PC-3 (cell line): ENCODE results near the gene HSFX4. TPM values are rescaled to one million over a fixed set of nuclear protein-coding genes. Genes with fewer than 3 reads are reported as not detected.
"Not testable (repeated sequence)": the region's sequence is repeated elsewhere in the genome, so short reads cannot be mapped to it uniquely, and the experiment has no call there.

ENCODE experiments used
- ATAC-seq: fragments of 200-7000 bp; cut with Tn5 transposase; 2 replicates; pipeline ENCODE4 v1.9.1; 2020; ENCODE audit warnings: mild to moderate bottlenecking, moderate library complexity
- BruUV-seq: library from RNA; stranded (reverse); fragments of 400-500 nt; replicated peaks from 2 replicates; lab custom pipeline; 2021; lab: Mats Ljungman, UMichigan
- CTCF ChIA-PET: fragments of 300-600 bp; sonication (Branson Sonifier 250); formaldehyde crosslinking; loops from one replicate; lab custom pipeline; 2022; ENCODE audit warnings: antibody characterized with exemption; lab: Charles Lee
- POLR2A ChIA-PET: fragments of 300-600 bp; sonication (Branson Sonifier 250); formaldehyde crosslinking; loops from one replicate; lab custom pipeline; 2022; ENCODE audit warnings: antibody characterized with exemption; ENCODE audit not compliant: unreplicated experiment; lab: Charles Lee
- DNase-seq: peaks from one replicate; pipeline ENCODE4 v3.0.0-alpha.2; 2015
- H2AFZ ChIP-seq: fragments of 300-600 bp; sonication (generic); 2 replicates; pipeline ENCODE4 v1.6.0; 2016; ENCODE audit warnings: antibody characterized with exemption, low read length
- H3F3A ChIP-seq: fragments of 300-600 bp; sonication (generic); one replicate; pipeline ENCODE4 v1.6.0; 2017; ENCODE audit warnings: antibody characterized with exemption, low read length, control low read depth, mild to moderate bottlenecking; ENCODE audit not compliant: unreplicated experiment
- H3K27ac ChIP-seq: fragments of 300-600 bp; sonication (generic); 2 replicates; pipeline ENCODE4 v1.5.1; 2016; ENCODE audit warnings: mild to moderate bottlenecking, low read length
- H3K27me3 ChIP-seq: fragments of 300-600 bp; sonication (generic); 2 replicates; pipeline ENCODE4 v1.6.1; 2016; ENCODE audit warnings: low read length, mixed read lengths
- H3K36me3 ChIP-seq: fragments of 300-600 bp; sonication (generic); 2 replicates; pipeline ENCODE4 v1.6.1; 2016; ENCODE audit warnings: low read depth, mixed run types, low read length, mixed read lengths
- H3K4me1 ChIP-seq: fragments of 300-600 bp; sonication (generic); 2 replicates; pipeline ENCODE4 v1.5.1; 2016; ENCODE audit warnings: low read length; ENCODE audit not compliant: insufficient read depth
- H3K4me2 ChIP-seq: fragments of 300-600 bp; sonication (generic); 2 replicates; pipeline ENCODE4 v1.6.0; 2016; ENCODE audit warnings: low read length
- H3K4me3 ChIP-seq: fragments of 300-600 bp; sonication (generic); 2 replicates; pipeline ENCODE4 v1.5.1; 2016; ENCODE audit warnings: mild to moderate bottlenecking, low read length, mixed read lengths
- H3K79me2 ChIP-seq: fragments of 300-600 bp; sonication (generic); 2 replicates; pipeline ENCODE4 v1.6.1; 2017; ENCODE audit warnings: low read length, mixed read lengths
- H3K9ac ChIP-seq: fragments of 300-600 bp; sonication (generic); 2 replicates; pipeline ENCODE4 v1.6.0; 2016; ENCODE audit warnings: mild to moderate bottlenecking, low read length
- H3K9me2 ChIP-seq: fragments of 300-600 bp; sonication (generic); replicated peaks from 2 replicates; pipeline ENCODE4 v1.6.1; 2016; ENCODE audit warnings: mixed run types, low read length, mixed read lengths
- H3K9me3 ChIP-seq: fragments of 300-600 bp; sonication (generic); 2 replicates; pipeline ENCODE4 v1.6.1; 2016; ENCODE audit warnings: low read length, mixed read lengths
- H4K20me1 ChIP-seq: fragments of 300-600 bp; sonication (generic); 2 replicates; pipeline ENCODE4 v1.6.1; 2016; ENCODE audit warnings: low read length, mixed read lengths
- EZH2 ChIP-seq: fragments of 300-600 bp; sonication (generic); IDR thresholded peaks from one replicate; pipeline ENCODE4 v1.6.1; 2017; ENCODE audit warnings: antibody characterized with exemption, mild to moderate bottlenecking, low read length; ENCODE audit not compliant: unreplicated experiment
- EZH2phosphoT487 ChIP-seq: fragments of 300-600 bp; sonication (generic); IDR thresholded peaks from 2 replicates; pipeline ENCODE4 v1.6.1; 2018; ENCODE audit warnings: mild to moderate bottlenecking, antibody characterized with exemption, low read length, borderline replicate concordance
- intact Hi-C: fragments of 100-400 bp; cut with micrococcal nuclease; formaldehyde crosslinking; loops from 2 replicates; pipeline ENCODE4 v1.9.0; 2023
- total RNA-seq: library from RNA; depleted of rRNA; stranded (reverse); fragments of >200 nt; gene quantifications from 2 replicates; pipeline ENCODE4 v1.2.3, GENCODE V29; 2014
- TF ChIP-seq, protein P1 (sequence below): fragments of 300-600 bp; sonication (generic); conservative IDR thresholded peaks from 2 replicates; pipeline ENCODE4 v1.5.1; 2017; ENCODE audit warnings: antibody characterized with exemption, low read depth, mild to moderate bottlenecking, low read length

The HSFX4 gene
- total RNA-seq, 1 experiment from 2014 or later: not detected

DNA sequence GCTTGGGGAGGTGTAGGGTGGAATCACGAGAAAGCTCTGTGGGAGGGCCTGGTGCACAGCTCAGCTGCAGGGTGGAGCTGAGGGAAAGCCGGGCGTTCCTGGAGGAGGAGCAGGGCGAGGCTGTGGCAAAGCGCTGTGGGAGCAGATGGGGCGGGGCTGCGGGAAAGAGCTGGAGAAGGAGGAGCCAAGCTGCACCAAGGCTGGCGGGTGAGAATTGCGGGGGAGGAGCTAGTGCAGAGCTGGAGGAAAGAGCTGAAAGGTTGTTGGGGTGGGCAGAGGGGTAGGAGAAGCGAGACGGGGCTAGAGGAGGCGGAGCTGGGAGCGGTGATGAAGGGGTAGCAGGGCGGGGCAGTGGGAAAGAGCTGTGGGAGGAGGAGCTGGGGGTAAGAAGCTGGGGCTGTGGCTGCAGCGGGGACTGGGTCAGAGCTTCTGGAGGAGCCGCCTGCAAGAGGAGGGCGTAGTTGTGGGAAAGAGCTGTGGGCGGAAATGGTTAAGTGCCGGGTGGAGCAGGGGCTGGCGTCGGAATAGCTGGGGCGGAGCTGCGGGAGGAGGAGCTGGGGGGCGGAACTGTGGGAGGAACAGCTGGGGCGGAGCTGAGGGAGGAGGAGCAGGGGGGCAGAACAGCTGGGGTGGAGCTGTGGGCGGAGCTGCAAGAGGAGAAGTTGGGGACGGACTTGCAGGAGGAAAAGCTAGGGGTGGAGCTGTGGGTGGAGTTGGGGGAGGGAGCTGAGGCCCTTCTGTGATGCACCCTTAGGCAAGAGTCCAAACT lies 10.7 kb downstream of the HSFX4 start:
- intact Hi-C loops: no loop called here
- ATAC-seq: peak; percentile 72
- Histone ChIP-seq H3K9me3 (no peaks in the 10 kb centered on the region), H3K4me3 (peak overlapping the region; percentile 77), H3F3A (no peaks in the 10 kb centered on the region), H2AFZ (peak overlapping the region; percentile 66), H3K4me2 (peak overlapping the region; percentile 93), H3K36me3 (no peaks in the 10 kb centered on the region), H4K20me1 (no peaks in the 10 kb centered on the region), H3K9ac (peak overlapping the region; percentile 88), H3K27me3 (no peaks in the 10 kb centered on the region), H3K79me2 (peaks cover 12% of the 10 kb centered on the region), H3K27ac (peak overlapping the region; percentile 93), H3K9me2 (no peaks in the 10 kb centered on the region), H3K4me1 (peaks cover 4% of the 10 kb centered on the region; the same call in 1 of the 2 replicates)
- DNase-seq: peak; percentile 94
- BruUV-seq: no TSS peak
- ChIA-PET POLR2A (interaction anchor here (0.5 to 2.4 kb wide), 3 partner anchors 63 to 775 kb away, joined by 4 to 32 read pairs (median 5); partner anchors contain the start of gene EOLA1), CTCF (interaction anchor here (0.6 to 1.4 kb wide), 4 partner anchors 10 to 543 kb away, joined by 3 to 5 read pairs (median 4); no protein-coding TSS in a partner anchor)
- TF ChIP-seq EZH2 (no peak), EZH2phosphoT487 (no peak)
- TF ChIP-seq, protein P1, sequence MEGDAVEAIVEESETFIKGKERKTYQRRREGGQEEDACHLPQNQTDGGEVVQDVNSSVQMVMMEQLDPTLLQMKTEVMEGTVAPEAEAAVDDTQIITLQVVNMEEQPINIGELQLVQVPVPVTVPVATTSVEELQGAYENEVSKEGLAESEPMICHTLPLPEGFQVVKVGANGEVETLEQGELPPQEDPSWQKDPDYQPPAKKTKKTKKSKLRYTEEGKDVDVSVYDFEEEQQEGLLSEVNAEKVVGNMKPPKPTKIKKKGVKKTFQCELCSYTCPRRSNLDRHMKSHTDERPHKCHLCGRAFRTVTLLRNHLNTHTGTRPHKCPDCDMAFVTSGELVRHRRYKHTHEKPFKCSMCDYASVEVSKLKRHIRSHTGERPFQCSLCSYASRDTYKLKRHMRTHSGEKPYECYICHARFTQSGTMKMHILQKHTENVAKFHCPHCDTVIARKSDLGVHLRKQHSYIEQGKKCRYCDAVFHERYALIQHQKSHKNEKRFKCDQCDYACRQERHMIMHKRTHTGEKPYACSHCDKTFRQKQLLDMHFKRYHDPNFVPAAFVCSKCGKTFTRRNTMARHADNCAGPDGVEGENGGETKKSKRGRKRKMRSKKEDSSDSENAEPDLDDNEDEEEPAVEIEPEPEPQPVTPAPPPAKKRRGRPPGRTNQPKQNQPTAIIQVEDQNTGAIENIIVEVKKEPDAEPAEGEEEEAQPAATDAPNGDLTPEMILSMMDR: no peak

DNA sequence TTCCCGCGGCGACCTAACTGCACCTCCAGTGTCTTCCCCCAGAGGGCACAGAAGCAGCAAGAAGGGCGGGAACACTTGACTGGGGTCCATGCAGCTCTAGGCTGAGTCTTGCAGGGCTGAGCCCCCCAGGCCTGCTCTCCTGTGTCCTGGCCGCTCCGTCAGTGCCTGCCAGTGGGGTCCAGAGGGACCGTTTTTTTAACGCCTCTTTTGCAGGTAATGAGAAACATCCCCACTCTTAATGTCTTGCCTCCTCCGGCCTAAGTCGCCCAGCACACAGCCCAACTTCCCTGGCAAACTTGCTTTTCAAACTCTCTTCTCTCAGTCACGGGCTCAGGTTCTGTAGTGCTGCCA lies 11.3 kb downstream of the HSFX4 start:
- intact Hi-C loops: not testable (repeated sequence)

DNA sequence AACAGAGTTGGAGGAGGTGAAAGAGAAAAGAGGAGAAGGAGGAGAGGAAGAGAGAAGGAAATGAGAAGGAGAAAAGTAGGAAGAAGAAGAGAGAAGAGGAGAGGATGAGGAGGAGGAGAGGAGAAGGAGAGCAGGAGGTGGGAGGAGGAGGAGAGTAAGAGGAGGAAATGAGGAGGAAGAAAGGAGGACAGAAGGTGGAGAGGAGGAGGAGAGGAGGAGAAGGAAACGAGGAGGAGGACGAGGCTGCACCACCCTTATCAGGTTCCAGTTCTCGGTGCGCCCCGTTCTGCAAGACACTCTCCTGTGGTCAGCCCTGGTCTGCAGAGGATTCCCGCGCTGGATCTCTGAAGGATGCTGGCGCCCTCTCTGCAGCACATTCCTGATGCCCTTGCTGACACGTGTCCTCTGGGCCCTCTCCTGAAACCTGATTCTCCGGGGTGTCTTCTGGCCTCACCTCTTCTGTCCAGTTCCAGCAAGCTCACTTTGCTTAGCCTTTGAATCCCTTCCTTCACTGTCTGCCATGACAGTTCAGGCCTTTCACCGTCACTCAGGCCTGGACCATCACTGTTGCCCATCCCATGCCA lies 15.8 kb downstream of the HSFX4 start:
- H3K9ac ChIP-seq, H2AFZ ChIP-seq, H3K27ac ChIP-seq, H3K36me3 ChIP-seq, intact Hi-C loops, H3K27me3 ChIP-seq, DNase-seq, CTCF ChIA-PET, H3K4me3 ChIP-seq, H3K9me2 ChIP-seq, H3F3A ChIP-seq, POLR2A ChIA-PET, BruUV-seq, H4K20me1 ChIP-seq, H3K4me2 ChIP-seq, ATAC-seq, H3K4me1 ChIP-seq, H3K79me2 ChIP-seq, H3K9me3 ChIP-seq: not testable (repeated sequence)

More for the DNA sequence above, 11.3 kb downstream of the HSFX4 start:
- ChIA-PET CTCF (interaction anchor here (0.6 to 1.1 kb wide), 3 partner anchors 9 to 424 kb away, joined by 3 to 4 read pairs (median 3); no protein-coding TSS in a partner anchor), POLR2A (interaction anchor here (0.5 to 2.4 kb wide), 3 partner anchors 63 to 774 kb away, joined by 4 to 32 read pairs (median 5); partner anchors contain the start of gene EOLA1)
- TF ChIP-seq, protein P1: peak; percentile 52; the same call in 1 of the 2 replicates
- not testable (repeated sequence) for H3K9me2 ChIP-seq, ATAC-seq, BruUV-seq, H3K9ac ChIP-seq, H4K20me1 ChIP-seq, DNase-seq, H3K27ac ChIP-seq, H3K9me3 ChIP-seq, H3K36me3 ChIP-seq, H3F3A ChIP-seq, H3K27me3 ChIP-seq, H3K4me3 ChIP-seq, H2AFZ ChIP-seq, H3K4me1 ChIP-seq
- Histone ChIP-seq H3K4me2 (peak overlapping the region; percentile 63), H3K79me2 (peaks cover 12% of the 10 kb centered on the region)

DNA sequence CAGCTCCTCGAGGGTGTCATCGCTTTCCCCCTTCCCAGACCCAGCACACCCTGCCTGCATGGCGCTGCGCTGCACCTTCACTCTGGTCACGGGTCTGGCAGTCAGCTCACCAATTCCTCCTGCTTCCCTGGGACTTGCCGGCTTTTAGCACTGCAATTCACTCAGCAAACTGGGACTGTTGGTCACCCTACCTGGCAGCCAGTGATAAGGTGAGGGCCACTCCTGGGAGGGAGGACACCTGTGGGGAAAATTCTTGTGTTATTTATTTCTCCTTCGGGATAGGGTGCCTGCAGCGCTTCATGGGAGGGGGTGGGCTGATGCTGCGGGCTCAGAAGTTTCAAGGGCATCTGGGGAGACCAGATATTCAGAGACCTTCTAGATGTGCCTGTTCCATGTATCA lies 16.4 kb downstream of the HSFX4 start:
- H3K4me2 ChIP-seq, H3K79me2 ChIP-seq, H3K9me3 ChIP-seq, ATAC-seq, H4K20me1 ChIP-seq, BruUV-seq, H3F3A ChIP-seq, POLR2A ChIA-PET, H3K4me1 ChIP-seq, H3K9me2 ChIP-seq, CTCF ChIA-PET, H2AFZ ChIP-seq, H3K9ac ChIP-seq, DNase-seq, H3K27ac ChIP-seq, H3K27me3 ChIP-seq, H3K4me3 ChIP-seq, H3K36me3 ChIP-seq, intact Hi-C loops: not testable (repeated sequence)

DNA sequence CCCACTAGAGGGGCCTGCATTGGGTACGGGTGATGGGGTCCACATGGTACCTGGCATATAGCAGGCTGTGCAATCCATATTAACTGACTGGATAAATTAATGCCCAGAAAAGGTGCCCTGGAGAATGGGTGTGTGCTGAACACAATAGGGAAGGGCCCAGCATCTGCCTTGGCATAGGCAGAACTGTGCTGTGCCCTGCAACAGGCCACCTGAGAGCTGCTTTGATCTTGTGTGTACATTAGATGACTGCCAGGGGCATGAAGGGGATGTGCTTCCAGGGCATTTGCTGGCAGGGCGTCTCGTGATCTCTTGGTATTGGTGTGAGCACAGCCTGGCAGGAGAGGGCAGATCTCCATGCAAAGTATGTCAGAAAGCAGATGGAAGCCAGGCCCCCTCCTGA lies 17.6 kb downstream of the HSFX4 start:
- H3K27ac ChIP-seq, POLR2A ChIA-PET, ATAC-seq, CTCF ChIA-PET, H3K4me3 ChIP-seq, H3K9me3 ChIP-seq, H3K4me2 ChIP-seq, H3K4me1 ChIP-seq, intact Hi-C loops, H4K20me1 ChIP-seq, H3K36me3 ChIP-seq, DNase-seq, H3K27me3 ChIP-seq, H3K9ac ChIP-seq, H3K79me2 ChIP-seq, H3K9me2 ChIP-seq, H3F3A ChIP-seq, H2AFZ ChIP-seq: not testable (repeated sequence)
- BruUV-seq: TSS peak; percentile 16
